Stimulated activated CD4-positive, alpha-beta T cell treated with anti-CD3 and anti-CD28 coated beads, Interleukin-2, amount 100 ng/mL, for 24 hours (primary cell): ENCODE measurements around the gene ARFGEF2.
A peak's percentile ranks its signal among the peaks of the same experiment; 100 is the strongest.
"Not testable (repeated sequence)": the region's sequence is repeated elsewhere in the genome, so short reads cannot be mapped to it uniquely, and the experiment has no call there.

Source experiments
- DNase-seq, 2 donors: peaks; one replicate each; pipeline ENCODE4 v3.0.0-alpha.2; 2020

The ARFGEF2 gene

GRCh38 chr20:48921168-48921882, at the start of gene ARFGEF2:
TSS of gene ARFGEF2 (plus strand) at chr20:48921711. CDS start at chr20:48921890, 179 bp downstream.
- peak; percentile 93 to 95 for DNase-seq

DNA sequence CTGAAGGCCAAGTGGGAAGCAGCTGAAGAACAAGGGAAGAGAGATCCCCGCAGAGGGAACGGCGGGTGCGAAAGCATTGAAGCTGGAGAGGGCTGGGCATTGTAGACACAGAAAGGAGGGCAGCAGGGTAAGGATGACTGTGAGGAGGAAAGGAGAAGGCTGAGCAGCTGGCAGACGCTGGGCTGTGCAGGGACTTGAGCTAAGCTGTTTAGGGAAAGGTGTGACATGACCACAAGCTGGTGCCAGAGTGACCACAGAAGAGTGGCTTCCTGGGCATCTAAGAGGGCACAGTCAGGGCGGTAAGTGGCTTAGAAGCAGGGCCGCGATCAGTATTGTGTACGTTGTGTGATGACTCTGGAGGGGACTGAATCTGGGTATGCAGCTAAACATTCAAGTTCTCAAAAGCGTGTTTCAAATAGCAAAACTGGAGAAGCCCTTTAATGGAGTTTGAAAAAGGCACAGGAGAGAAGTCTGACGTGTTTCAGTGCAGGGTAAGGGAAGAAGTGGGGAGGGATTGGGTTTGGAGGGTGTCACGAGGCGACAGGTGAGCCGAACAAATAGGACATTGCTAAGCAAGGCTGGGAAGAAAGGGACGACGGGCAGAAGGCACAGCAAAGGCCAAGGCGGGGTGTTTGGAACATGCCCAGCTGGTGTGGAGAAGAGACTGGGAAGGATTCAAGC, 46.1 kb upstream of the ARFGEF2 start:
- DNase-seq = no peak

DNA sequence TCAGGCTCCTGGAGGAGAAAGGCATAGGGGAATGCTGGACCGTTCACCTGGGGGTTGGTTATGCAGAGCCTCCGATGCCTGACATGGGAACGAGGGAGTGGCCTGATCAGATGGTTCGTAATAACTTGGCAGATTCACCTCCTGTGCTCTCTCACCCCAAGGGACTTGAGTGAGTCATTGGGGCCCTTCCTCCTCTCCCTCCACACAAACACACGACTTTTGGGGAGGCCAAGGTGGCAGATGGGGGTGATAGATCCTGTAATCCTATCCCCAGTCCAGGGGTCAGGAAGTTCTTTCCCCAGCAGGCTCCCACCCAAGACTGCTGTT, 45.6 kb upstream of the ARFGEF2 start:
- no peak for DNase-seq

- DNase-seq = no peak
Measured at GRCh38 chr20:48877304-48877703, 44.2 kb upstream of the ARFGEF2 start.

DNA sequence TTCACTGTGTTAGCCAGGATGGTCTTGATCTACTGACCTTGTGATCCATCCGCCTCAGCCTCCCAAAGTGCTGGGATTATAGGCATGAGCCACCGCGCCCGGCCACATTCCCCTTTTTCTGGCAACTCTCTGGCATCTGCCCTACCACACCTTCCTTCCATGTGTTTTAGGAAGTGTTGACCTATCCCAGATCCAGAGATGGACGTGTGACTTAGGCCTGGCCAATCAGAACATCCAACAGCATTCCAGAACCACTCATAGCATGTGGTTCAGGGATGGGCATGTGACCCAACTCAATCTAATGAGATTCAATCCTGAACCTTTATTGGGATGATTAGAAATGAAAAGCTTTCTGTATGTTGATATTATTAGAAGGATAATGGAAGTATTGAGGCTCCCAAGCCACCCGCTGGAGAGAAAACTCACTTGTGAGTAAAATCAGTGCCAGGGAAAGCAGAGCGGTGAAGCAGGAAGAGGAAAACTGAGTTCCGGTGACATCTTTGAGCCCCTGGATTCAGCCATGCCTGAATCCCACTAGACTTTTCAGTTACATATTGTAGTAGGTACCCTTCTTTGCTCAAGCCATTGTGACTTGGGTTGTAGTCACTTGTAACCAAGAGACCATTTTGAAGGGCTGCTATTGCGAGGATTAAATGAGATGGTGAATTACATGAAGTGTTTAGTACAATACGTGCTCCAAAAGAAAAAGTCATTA, 42.8 kb upstream of the ARFGEF2 start:
- no peak for DNase-seq

DNA sequence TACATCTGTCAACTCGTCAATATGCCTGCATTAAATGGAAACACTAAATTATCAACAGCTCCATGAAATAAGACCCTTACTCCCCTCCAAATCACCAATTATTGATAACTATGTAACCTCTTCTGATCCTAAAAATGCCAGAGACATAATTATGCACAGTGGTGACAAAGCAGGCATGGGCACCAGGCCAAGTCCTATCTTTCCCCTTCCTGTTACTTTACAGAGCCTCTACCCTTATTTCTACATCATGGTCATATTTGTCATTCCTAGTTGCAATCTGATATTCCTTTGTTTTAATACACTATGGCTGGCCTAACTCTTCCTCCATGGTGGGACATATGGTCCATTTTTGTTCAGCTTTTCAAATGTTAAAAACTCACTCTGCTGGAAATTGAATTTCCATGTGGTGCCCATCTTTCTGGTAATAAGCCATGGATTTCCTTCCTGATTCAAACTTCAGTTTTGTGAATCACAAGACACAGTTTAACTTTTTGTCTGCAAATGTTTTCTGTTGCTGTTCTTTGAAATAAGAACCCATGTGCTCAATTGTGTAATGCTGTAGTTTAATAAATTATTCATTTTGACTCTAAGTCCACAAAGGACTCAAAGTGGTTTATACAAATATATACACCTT, 41.8 kb upstream of the ARFGEF2 start:
- DNase-seq = no peak

DNA sequence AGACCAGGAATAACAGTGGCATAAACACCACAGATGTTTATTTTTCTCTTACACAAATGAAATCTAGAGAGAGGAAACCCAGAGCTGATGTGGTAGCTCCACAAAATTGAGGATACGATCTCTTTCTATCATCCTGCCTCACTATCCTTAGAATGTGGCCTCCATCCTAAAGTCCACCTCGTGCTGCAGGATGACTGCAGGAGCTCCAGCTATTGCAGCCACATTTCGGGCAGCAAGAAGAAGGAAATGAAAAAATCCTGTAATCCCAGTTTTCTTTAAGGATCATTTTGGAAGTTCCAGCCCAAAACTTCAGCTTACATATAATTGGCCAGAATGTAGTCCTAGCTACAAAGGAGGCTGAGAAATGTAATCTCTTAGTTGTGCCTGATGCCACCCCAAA, 41.2 kb upstream of the ARFGEF2 start:
- no peak for DNase-seq

DNA sequence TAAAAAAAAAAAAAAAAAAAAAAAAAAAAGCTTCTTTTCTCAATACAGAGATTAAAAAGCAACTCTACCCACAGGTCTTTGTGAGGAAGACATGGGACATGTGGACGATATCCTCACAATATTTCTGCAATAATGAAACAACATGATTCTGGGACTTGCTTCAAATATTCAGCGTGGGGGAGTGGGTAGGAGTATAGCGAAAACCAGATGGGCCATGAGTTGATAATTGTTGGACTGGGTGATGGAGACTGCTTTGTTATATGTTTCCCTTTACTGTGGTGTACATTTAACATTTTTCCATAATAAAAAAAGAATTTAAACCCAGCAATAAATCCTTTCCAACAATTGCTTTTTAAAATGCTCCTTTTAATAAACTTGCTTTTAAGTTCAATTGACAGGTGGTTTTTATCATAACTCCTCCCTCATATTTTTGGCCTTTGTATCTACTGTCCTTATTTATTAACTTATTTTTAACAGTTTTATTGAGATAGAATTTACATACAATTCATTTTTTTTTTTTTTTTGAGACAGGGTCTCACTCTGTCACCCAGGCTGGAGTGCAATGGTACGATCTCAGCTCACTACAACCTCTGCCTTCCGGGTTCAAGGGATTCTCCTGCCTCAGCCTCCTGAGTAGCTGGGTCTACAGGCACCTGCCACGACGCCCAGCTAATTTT, 40.4 kb upstream of the ARFGEF2 start:
- DNase-seq = no peak

DNA sequence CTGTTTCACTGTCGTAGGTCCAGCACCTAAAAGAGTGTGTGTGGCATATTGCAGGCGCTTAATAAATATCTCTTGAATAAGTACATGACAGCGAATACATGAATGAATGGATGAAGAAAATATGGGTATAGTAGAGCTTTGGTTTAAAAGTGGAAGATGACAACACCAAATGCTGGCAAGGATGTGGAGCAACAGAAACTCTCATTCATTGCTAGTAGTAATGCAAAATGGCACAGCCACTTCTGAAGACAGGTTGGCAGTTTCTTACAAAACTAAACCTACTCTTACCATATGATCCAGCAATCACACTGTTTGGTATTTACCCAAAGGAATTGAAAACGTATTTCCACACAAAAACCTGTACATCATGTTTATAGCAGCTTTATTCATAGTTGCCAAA, 36.3 kb upstream of the ARFGEF2 start:
- DNase-seq = no peak

DNA sequence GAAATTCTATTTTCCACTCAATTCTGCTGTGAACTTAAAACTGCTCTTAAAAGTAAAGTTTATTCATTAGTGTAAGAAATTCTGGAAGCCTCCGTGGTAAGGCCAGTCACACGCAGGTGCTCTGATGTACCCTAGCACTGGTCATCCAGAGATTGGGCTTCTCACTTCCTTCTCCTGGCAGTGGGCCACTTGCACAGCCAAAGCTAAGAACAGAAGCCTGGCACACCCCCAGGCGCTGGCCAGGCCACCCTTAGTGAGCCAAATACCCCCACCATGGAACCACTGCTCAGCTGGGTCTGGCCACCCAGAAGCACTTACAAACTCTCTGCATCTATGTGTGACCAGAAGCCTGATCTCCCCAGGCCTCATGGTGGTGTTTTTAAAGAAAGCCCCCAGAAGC, 35.3 kb upstream of the ARFGEF2 start:
- DNase-seq = no peak

DNA sequence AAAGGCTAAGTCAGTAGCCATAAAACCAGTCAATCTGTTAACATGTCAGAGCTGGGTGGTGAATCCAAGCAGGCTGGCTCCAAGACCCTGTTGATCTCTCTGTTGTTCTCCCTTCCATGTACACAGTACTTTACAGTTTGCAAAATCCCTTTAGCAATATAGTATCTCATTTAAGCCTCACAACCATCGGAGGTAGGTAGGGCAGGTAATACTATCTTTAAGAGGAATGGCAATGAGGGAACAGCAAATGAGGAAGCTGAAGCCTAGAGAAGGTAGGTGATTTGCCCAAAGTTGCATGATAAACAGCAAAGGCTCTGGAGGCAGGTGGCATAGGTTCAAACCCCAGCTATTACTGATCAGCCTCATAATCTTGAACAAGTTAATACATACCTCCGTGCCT, 34.7 kb upstream of the ARFGEF2 start:
- no peak for DNase-seq

GRCh38 chr20:48888517-48888916, 33.0 kb upstream of the ARFGEF2 start:
- not testable (repeated sequence) for DNase-seq

- no peak for DNase-seq
Measured at GRCh38 chr20:48889140-48889790, 32.2 kb upstream of the ARFGEF2 start.

- no peak for DNase-seq
Measured at GRCh38 chr20:48891235-48892048, 30.1 kb upstream of the ARFGEF2 start.

- DNase-seq = no peak
Measured at GRCh38 chr20:48892049-48892470, 29.5 kb upstream of the ARFGEF2 start.

DNA sequence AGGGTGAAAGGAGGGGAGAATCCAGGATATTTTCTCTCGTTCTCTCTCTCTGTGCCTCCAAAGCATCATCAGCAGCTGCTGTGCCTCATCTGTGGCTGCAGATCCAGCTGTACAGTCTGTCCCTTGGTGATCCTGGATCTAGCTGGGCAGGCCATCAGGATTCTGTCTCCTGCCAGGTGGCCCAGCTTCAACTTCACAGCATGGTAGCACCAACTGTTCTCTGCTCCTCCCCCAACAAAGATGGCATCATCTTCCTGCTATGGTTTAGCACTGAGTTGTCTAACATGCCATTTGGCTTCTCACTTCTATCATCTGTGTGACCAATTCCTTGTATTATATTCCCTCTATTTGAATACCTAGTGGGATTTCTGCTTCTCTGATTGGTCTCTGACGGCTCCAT, 28.6 kb upstream of the ARFGEF2 start:
- no peak for DNase-seq

- no peak for DNase-seq
Measured at GRCh38 chr20:48893374-48893773, 28.1 kb upstream of the ARFGEF2 start.

DNA sequence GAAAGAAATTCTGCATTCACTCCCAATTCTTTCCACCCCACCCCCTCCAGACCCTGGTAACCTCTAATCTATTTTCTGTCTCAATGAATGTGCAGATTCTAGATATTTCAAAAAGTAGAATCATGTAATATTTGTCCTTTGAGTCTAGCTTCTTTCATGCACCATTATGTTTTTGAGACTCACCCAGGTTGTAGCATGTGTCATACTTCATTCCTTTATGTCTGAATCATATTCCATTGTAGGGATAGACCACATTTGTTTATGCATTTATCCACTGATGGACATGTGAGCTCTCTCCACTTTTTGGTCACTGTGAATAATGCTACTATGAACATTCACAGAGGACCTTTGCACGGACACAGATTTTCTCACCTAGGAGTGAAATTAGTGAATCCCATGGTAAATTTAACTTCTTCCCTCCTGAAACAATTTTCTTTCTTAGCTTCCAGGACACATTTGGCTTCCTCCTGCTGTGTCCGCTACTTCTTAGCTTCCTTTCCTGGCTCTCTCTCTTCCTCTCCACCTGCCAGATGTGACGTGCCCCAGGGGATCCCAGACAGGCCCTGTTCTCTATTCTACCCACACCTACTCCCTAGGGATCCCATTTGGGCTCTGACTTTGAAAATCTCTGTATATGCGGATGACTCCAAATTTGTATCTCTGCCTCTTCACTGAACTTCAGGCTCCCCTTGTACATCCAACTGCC, 24.1 kb upstream of the ARFGEF2 start:
- DNase-seq = no peak

DNA sequence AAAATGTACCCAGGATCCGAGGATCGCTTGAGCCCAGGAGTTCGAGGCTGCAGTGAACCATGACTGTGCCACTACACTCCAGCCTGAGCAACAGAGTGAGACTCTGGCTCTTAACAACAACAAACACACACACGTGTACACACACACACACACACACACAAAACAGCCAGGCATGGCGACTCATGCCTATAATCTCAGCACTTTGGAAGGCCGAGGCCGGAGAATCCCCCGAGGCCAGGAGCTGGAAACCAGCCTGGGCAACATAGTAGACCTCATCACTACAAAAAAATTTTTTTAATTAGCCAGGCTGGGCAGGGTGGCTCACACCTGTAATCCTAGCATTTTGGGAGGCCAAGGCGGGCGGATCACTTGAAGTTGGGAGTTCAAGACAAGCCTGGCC, 23.3 kb upstream of the ARFGEF2 start:
- DNase-seq = no peak

DNA sequence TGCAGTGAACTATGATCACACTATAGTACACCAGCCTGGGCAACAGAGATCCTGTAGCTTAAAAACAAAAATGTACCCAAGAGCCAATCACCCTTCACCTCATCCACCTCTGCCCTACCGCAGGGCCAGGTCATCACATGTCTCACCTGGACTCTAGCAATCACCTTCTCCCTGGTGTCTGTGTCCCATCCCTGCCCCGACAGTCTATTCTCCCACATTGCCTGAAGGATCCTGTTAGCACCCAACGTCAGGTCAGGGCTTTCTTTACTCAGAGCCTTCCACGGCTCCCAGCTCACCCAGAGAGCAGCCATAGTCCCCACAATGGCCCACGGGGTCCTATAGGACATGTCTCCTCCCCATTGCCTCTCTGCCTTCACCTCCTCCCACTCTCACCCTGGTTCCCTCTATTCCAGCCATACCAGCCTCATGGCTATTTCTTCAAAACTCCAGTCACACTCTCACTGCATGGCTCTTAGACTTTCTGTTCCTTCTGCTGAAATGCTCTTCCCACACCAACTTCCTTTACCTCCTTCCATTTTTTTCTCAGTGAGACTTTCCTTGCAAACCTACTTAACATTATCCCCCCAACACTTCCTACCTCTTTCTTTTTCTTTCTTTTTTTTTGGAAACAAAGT, 22.5 kb upstream of the ARFGEF2 start:
- DNase-seq = no peak
